ENCODE results near the gene DLK1. TPM values are rescaled to one million over a fixed set of nuclear protein-coding genes. Genes with fewer than 3 reads are reported as not detected.

Gene DLK1
- polyA plus RNA-seq, 1 of the 3 experiments (the other 2 are of a cell fraction): 1.7 TPM

GRCh38 chr14:100708425-100709288, 18.0 kb upstream of the DLK1 start (continued):
- TF ChIP-seq RXRA (IDR thresholded peaks at IDR 0.05; ENCODE audit: borderline replicate concordance, low read depth) (no peak), MEF2A (IDR thresholded peaks at IDR 0.05; ENCODE audit: borderline replicate concordance, low read depth) (no peak), TEAD4 (IDR thresholded peaks at IDR 0.05; ENCODE audit: borderline replicate concordance, insufficient read depth) (no peak)

- no peaks in the 10 kb centered on the region for H3K79me2 ChIP-seq (ENCODE audit: insufficient read depth)
- peaks cover 0 to 55% of the 10 kb centered on the region in 2 experiments; a peak in 1 of 4 replicates for H3K4me1 ChIP-seq (ENCODE audit: control insufficient read depth in 1 of 2, insufficient read depth in 2 of 2, low read depth in 1 of 2, low read length in 1 of 2)
- H3F3A ChIP-seq (replicated peaks; ENCODE audit: insufficient read depth): no peaks in the 10 kb centered on the region
- no peaks in the 10 kb centered on the region for H3K27me3 ChIP-seq (ENCODE audit: insufficient read depth)
- H3K27ac ChIP-seq (ENCODE audit: low read depth in 2 of 2, low read length in 1 of 2): peak overlapping the region in 1 of 2 experiments; percentile 55; a peak in 1 of 4 replicates
- H3K9me3 ChIP-seq: no peaks in the 10 kb centered on the region
- no peaks in the 10 kb centered on the region for H3K36me3 ChIP-seq (replicated peaks in 1 of 2; ENCODE audit: control insufficient read depth in 1 of 2, insufficient read depth in 2 of 2, low read length in 1 of 2)
- H3K9me2 ChIP-seq: no peaks in the 10 kb centered on the region
- CTCF ChIA-PET: no interaction called here
- no peak overlapping the region for H3K4me2 ChIP-seq
- no peak overlapping the region for H2AFZ ChIP-seq (ENCODE audit: low read depth)
- POLR2A ChIA-PET: interaction anchor here (1.8 kb wide), 1 partner anchor 24 kb away, joined by 8 read pairs; no protein-coding TSS in a partner anchor
- DNase-seq: no peak
- TF ChIP-seq PBX3 (IDR thresholded peaks at IDR 0.05) (no peak), RAD21 (IDR thresholded peaks at IDR 0.05; ENCODE audit: low read length) (no peak), FOXJ3 (CRISPR knock-in tag; IDR thresholded peaks at IDR 0.05) (no peak), CTCF (IDR thresholded peaks at IDR 0.05) (no peak), SMC3 (IDR thresholded peaks at IDR 0.05; ENCODE audit: low read depth, low read length) (no peak), TAF1 (IDR thresholded peaks at IDR 0.05; ENCODE audit: borderline replicate concordance, low read depth, low read length) (no peak), FOSL2 (IDR thresholded peaks at IDR 0.05; ENCODE audit: borderline replicate concordance, low read depth) (no peak), IRF3 (IDR thresholded peaks at IDR 0.05; ENCODE audit: low read depth, low read length) (no peak)
- H3K9ac ChIP-seq: no peak overlapping the region
- H3K4me3 ChIP-seq (ENCODE audit: low read depth in 2 of 2, low read length in 1 of 2): no peak overlapping the region
- no peaks in the 10 kb centered on the region for H4K20me1 ChIP-seq (ENCODE audit: insufficient read depth)
- WGBS (ENCODE audit: low lambda C conversion rate): 83% methylated on average over 43 of the region's 59 CpGs
Observed at GRCh38 chr14:100709289-100710284, 17.1 kb upstream of the DLK1 start.

All from SK-N-SH (cell line).